Retinal pigment epithelial cell (primary cell): ENCODE data around the gene PSMD6.

Experiments used
- DNase-seq: peaks from one replicate; pipeline ENCODE4 v3.0.0-alpha.2; 2010; ENCODE audit warnings: low read depth
- H3K4me3 ChIP-seq: 2 replicates; pipeline ENCODE4 v1.5.1; 2011; ENCODE audit warnings: mild to moderate bottlenecking, low read length, control low read depth, moderate library complexity
- TF ChIP-seq, protein P1 (sequence below): conservative IDR thresholded peaks from 2 replicates; pipeline ENCODE4 v1.5.1; 2011; ENCODE audit warnings: low read depth, low read length, control low read depth, inconsistent platforms

PSMD6 gene

DNA sequence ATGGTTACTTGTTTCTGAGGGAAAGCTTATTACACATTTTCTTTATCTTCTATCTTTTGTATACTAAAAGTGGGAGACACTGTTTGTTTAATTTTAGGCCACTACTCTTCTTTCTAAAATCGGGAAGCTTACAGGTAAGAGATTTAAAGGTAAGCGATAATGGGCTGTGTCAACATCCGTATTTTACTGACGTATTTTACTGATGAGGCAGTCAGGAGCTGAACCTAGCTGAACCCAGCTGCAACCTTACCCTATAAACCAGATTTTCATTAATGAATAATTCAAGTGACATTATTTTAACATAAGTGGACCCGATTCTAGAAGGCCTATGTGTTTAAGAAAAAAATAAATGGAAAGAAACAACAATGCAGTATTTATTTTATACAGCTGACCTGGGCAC lies 13.1 kb downstream of the PSMD6 start:
- no peak for DNase-seq
- H3K4me3 ChIP-seq = no peak overlapping the region
- TF ChIP-seq, protein P1, sequence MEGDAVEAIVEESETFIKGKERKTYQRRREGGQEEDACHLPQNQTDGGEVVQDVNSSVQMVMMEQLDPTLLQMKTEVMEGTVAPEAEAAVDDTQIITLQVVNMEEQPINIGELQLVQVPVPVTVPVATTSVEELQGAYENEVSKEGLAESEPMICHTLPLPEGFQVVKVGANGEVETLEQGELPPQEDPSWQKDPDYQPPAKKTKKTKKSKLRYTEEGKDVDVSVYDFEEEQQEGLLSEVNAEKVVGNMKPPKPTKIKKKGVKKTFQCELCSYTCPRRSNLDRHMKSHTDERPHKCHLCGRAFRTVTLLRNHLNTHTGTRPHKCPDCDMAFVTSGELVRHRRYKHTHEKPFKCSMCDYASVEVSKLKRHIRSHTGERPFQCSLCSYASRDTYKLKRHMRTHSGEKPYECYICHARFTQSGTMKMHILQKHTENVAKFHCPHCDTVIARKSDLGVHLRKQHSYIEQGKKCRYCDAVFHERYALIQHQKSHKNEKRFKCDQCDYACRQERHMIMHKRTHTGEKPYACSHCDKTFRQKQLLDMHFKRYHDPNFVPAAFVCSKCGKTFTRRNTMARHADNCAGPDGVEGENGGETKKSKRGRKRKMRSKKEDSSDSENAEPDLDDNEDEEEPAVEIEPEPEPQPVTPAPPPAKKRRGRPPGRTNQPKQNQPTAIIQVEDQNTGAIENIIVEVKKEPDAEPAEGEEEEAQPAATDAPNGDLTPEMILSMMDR = no peak

DNA sequence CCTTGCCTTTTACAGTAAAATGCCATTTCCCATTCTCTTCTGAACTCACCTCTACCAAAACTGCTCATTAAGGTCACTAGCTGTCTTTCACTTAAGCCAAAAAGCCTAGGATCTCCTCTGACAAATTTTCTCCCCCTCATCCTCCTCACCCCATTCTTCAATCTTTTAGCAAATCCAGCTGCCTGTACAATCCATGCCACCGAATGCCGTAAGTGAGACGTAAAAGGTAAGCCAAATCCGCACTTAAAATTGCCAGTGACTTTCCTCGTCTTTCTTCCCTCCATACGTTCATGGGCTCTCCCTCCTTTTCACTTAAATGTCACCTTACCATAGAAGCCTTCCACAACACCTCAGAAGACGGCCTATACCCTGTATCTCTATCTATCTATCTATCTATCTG lies 13.8 kb downstream of the PSMD6 start:
- TF ChIP-seq, protein P1 = no peak
- no peak for DNase-seq
- no peak overlapping the region for H3K4me3 ChIP-seq

DNA sequence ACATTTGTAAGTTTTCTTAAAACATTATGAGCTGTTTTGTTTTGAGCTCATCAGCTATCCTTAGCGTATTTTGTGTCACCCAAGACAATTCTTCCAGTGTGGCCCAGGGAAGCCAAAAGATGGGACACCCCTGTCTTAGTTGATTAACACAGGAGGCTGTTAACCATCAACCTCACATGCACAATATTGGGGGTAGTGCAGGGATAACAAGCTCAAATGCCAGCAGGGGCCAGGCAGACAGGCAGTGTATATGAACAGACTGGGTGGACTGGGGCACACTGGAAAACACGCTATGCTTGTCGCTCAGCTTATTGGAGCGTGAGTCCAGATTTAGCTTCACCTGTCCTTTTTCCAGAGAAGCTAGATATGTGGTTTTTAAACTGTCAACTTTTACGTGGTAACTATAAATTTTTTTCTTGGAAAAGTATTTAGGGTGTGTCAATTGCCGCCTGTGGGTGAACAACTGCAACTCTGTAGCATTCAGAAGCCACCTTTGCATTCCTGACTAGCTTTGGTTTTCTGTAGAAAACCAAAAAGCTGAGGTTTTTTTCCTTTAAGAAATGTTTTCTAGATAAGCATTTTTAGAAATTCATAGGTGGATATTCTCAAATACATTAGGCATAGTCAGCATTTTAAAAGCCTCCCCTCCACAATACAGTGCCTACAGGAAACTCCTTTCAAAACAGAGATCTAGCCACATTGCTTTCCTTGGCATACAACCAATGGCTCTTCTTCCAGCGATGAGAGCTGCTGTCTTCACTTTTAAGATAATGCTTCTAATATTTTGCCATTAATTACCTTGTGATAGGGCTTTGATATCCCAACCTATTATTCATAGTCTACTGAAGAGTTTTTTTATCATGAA lies 14.6 kb downstream of the PSMD6 start:
- TF ChIP-seq, protein P1 = no peak
- H3K4me3 ChIP-seq = no peak overlapping the region
- DNase-seq = no peak

DNA sequence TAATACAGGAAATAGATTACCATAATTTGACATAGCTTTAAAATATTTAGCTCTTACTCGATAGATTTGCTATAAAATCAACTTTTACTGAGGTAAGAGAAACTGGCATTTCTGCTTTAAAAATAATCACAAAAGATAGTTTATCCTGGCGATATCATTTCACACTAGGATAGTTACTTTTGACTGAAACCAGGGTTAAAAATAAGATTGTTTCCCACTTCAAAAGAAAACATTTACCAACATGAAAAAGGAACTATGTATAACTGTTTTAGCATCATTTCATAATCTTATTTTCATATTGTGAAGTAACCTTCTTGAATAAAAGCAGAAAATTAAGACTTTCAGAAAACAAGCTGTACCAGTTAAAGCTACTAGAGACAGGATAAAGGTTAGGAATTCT lies 15.3 kb downstream of the PSMD6 start:
- H3K4me3 ChIP-seq = no peak overlapping the region

DNA sequence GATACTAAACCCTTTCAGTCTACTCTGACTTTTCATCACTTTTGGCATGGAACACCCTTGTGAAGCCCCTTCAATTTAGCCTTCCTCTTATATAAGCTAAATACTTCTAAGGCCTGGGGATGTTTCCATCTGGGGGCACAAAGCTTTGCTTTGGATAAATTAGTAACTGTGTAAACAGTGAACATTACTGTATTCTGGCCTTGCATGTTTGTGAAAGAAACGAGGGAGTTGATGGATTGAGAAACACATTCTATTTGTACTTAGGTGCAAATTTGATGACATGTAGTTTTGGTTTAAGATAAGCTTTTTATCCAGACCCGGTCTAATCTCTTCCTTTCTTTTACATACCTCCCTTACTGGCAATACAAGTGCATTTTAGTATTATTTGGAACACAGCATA lies 19.7 kb downstream of the PSMD6 start:
- TF ChIP-seq, protein P1 = no peak
- no peak for DNase-seq
- H3K4me3 ChIP-seq = no peak overlapping the region

More for the DNA sequence above, 15.3 kb downstream of the PSMD6 start:
- TF ChIP-seq, protein P1 = no peak
- no peak for DNase-seq

DNA sequence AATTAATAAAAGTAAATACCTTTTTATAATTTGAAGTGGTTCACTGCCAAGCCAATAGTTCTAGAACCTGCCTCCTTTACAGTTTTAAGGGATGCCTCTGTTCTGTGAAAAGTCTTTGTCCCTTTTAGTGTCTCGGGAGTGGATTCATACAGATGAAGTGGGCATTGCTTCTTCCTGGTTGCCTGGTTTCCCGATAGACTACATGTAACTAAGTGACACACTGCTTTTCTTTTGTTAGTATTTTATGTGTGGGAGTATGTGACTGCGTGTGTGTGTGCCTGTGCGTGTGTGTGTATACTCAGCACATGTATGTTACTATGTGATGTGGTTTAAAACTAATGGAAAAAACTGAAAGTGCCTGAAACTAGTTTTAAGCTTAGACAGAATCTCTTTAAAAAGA lies 21.1 kb downstream of the PSMD6 start:
- TF ChIP-seq, protein P1 = no peak

DNA sequence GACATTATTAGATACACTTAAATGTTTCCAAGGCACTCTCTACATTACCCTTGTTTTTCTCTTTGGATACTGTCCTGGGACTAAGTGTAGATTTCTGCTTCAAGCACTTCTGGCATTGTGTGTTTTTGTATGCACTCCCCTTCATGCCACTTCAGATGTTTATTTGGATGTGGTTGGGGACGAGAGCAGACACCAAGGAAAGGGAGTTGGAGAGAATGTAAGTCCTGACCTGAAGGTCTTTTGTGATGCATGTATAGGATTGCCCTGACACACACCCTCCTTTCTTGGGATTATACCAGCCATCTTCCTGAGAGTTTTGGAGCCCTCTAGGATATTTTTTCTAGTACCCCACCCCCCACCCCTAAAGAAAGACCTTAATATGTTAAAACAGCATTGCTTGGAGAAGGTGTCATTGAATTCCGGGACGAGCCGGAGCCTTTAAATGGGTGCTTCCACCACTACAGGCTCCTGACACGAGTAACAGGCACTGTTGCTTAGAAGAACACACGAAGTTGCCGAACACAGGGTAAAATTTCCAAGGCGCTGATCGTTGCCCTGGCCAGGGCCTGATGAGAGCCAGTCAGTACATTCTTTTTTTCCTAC lies 22.7 kb downstream of the PSMD6 start:
- TF ChIP-seq, protein P1 = no peak
- no peak for DNase-seq
- no peak overlapping the region for H3K4me3 ChIP-seq

More for the DNA sequence above, 21.1 kb downstream of the PSMD6 start:
- DNase-seq = no peak
- H3K4me3 ChIP-seq = no peak overlapping the region
